Measurements from ENCODE around the gene ERRFI1.
"Not testable (repeated sequence)": the region's sequence is repeated elsewhere in the genome, so short reads cannot be mapped to it uniquely, and the experiment has no call there.

- not testable (repeated sequence) for TF ChIP-seq CTCF (IDR thresholded peaks at IDR 0.05); CREB1 (CRISPR knock-in tag; IDR thresholded peaks at IDR 0.05); ATF1 (CRISPR knock-in tag; IDR thresholded peaks at IDR 0.05)
Measured at GRCh38 chr1:8069614-8070320, 43.7 kb upstream of the ERRFI1 start.

Data from WTC11 (cell line).